Astrocyte of the cerebellum (primary cell): ENCODE data around the gene KCTD6.

ENCODE experiments used
- DNase-seq: peaks from one replicate; pipeline ENCODE4 v3.0.0-alpha.2; 2011; ENCODE audit warnings: low read depth
- H3K4me3 ChIP-seq: 2 replicates; pipeline ENCODE4 v1.5.1; 2011; ENCODE audit warnings: mild to moderate bottlenecking, low read depth, low read length, moderate library complexity
- CTCF ChIP-seq: IDR thresholded peaks from 2 replicates; pipeline ENCODE4 v1.5.1; 2012; ENCODE audit warnings: low read length, low read depth, moderate library complexity, mild to moderate bottlenecking; ENCODE audit errors: missing control alignments
- in situ Hi-C: cut with HindIII; loops from 2 replicates; pipeline ENCODE4 v1.10.0; 2017; ENCODE audit warnings: low sequenced_read_pairs

Gene KCTD6

GRCh38 chr3:58484722-58485069 is 7.2 kb upstream of the KCTD6 start:
- in situ Hi-C loops = no loop called here
- no peak for DNase-seq

GRCh38 chr3:58485801-58486435 is 6.0 kb upstream of the KCTD6 start:
- no peak for TF ChIP-seq CTCF
- in situ Hi-C loops = no loop called here
- DNase-seq = no peak
- no peak overlapping the region for H3K4me3 ChIP-seq

More at GRCh38 chr3:58484722-58485069, 7.2 kb upstream of the KCTD6 start:
- TF ChIP-seq CTCF = no peak
- no peak overlapping the region for H3K4me3 ChIP-seq

- in situ Hi-C loops = no loop called here
- TF ChIP-seq CTCF = no peak
- no peak for DNase-seq
- no peak overlapping the region for H3K4me3 ChIP-seq
Measured at GRCh38 chr3:58487140-58487886, 4.6 kb upstream of the KCTD6 start.

GRCh38 chr3:58488967-58489366 is 2.9 kb upstream of the KCTD6 start:
- DNase-seq = no peak
- no peak overlapping the region for H3K4me3 ChIP-seq
- no peak for TF ChIP-seq CTCF
- in situ Hi-C loops = no loop called here

- peak overlapping the region; percentile 23 for H3K4me3 ChIP-seq
- no peak for DNase-seq
- in situ Hi-C loops = no loop called here
- no peak for TF ChIP-seq CTCF
Measured at GRCh38 chr3:58490860-58491501, 915 bp upstream of the KCTD6 start.

GRCh38 chr3:58492494-58492905 is 604 bp downstream of the KCTD6 start:
- DNase-seq = no peak
- in situ Hi-C loops = no loop called here
- peak overlapping the region; percentile 63 for H3K4me3 ChIP-seq
- no peak for TF ChIP-seq CTCF
